ENCODE results near the gene NOX3.

NOX3 gene

GRCh38 chr6:155432293-155432692 is 23.3 kb downstream of the NOX3 start:
- DNase-seq, result no peak

- DNase-seq, result no peak
Observed at GRCh38 chr6:155429321-155429893, 26.2 kb downstream of the NOX3 start.

GRCh38 chr6:155426408-155426945 is 29.2 kb downstream of the NOX3 start:
- DNase-seq, result no peak

GRCh38 chr6:155424181-155424580 is 31.5 kb downstream of the NOX3 start:
- DNase-seq, result no peak

- no peak for DNase-seq
Observed at GRCh38 chr6:155422635-155423034, 33.0 kb downstream of the NOX3 start.

GRCh38 chr6:155420492-155420891 is 35.1 kb downstream of the NOX3 start:
- no peak for DNase-seq

GRCh38 chr6:155419161-155419560 is 36.5 kb downstream of the NOX3 start:
- no peak for DNase-seq

- peak; percentile 65 for DNase-seq
Observed at GRCh38 chr6:155418017-155418761, 37.5 kb downstream of the NOX3 start.

GRCh38 chr6:155417454-155417853 is 38.2 kb downstream of the NOX3 start:
- no peak for DNase-seq

- DNase-seq, result no peak
Observed at GRCh38 chr6:155415953-155416352, 39.7 kb downstream of the NOX3 start.

- DNase-seq, result no peak
Observed at GRCh38 chr6:155414049-155414448, 41.6 kb downstream of the NOX3 start.

GRCh38 chr6:155412335-155412734 is 43.3 kb downstream of the NOX3 start:
- DNase-seq, result no peak

- no peak for DNase-seq
Observed at GRCh38 chr6:155411154-155412052, 44.2 kb downstream of the NOX3 start.

GRCh38 chr6:155409391-155409790 is 46.2 kb downstream of the NOX3 start:
- no peak for DNase-seq

GRCh38 chr6:155408981-155409380 is 46.7 kb downstream of the NOX3 start:
- no peak for DNase-seq

- no peak for DNase-seq
Observed at GRCh38 chr6:155408231-155408630, 47.4 kb downstream of the NOX3 start.

- no peak for DNase-seq
Observed at GRCh38 chr6:155406801-155407200, 48.8 kb downstream of the NOX3 start.

GRCh38 chr6:155404937-155405336 is 50.7 kb downstream of the NOX3 start:
- DNase-seq, result no peak

- no peak for DNase-seq
Observed at GRCh38 chr6:155402656-155403304, 52.9 kb downstream of the NOX3 start.

- DNase-seq, result no peak
Observed at GRCh38 chr6:155400654-155400965, 55.0 kb downstream of the NOX3 start.

- DNase-seq, result no peak
Observed at GRCh38 chr6:155399745-155400653, 55.6 kb downstream of the NOX3 start.

Data from stimulated activated CD4-positive, alpha-beta T cell treated with anti-CD3 and anti-CD28 coated beads, Interleukin-4, amount 100 ng/mL, for 1 hour (primary cell).